ENCODE results near the gene RET.

GRCh38 chr10:43076876-43077420, at the start of gene RET:
- no peak for TF ChIP-seq CTCF (IDR thresholded peaks at IDR 0.05)
- TF ChIP-seq POLR2AphosphoS5 (IDR thresholded peaks at IDR 0.05; ENCODE audit: low read depth, low read length): no peak
- no peak for TF ChIP-seq REST (IDR thresholded peaks at IDR 0.05; ENCODE audit: insufficient read depth in 1 of 2, low read depth in 2 of 2, low read length in 1 of 2)
- no peak for TF ChIP-seq SIN3A (IDR thresholded peaks at IDR 0.05; ENCODE audit: borderline replicate concordance, insufficient read depth, low read depth, low read length)
- no peak for TF ChIP-seq TCF7L2 (IDR thresholded peaks at IDR 0.05; ENCODE audit: low read depth, low read length)

Measured in Panc1 (cell line).